HG03460 (cell line): ENCODE measurements around the gene SHROOM3.
A peak's percentile ranks its signal among the peaks of the same experiment; 100 is the strongest.

Source experiments
- ATAC-seq: cut with Tn5 transposase; IDR thresholded peaks from one replicate; pipeline ENCODE4 v1.9.1; 2021; ENCODE audit not compliant: unreplicated experiment

The SHROOM3 gene

GRCh38 chr4:76651616-76652015 is 216.6 kb downstream of the SHROOM3 start:
- no peak for ATAC-seq

GRCh38 chr4:76652389-76652788 is 217.4 kb downstream of the SHROOM3 start:
- no peak for ATAC-seq

- no peak for ATAC-seq
Measured at GRCh38 chr4:76654084-76654483, 219.1 kb downstream of the SHROOM3 start.

GRCh38 chr4:76654791-76655190 is 219.8 kb downstream of the SHROOM3 start:
- ATAC-seq = no peak

GRCh38 chr4:76655566-76656479 is 220.8 kb downstream of the SHROOM3 start:
- no peak for ATAC-seq

GRCh38 chr4:76657443-76657842 is 222.4 kb downstream of the SHROOM3 start:
- no peak for ATAC-seq

GRCh38 chr4:76658231-76659102 is 223.4 kb downstream of the SHROOM3 start:
- ATAC-seq = peak; percentile 59

- peak; percentile 19 for ATAC-seq
Measured at GRCh38 chr4:76659103-76659490, 224.1 kb downstream of the SHROOM3 start.

- ATAC-seq = no peak
Measured at GRCh38 chr4:76663824-76664223, 228.8 kb downstream of the SHROOM3 start.

GRCh38 chr4:76665153-76665552 is 230.1 kb downstream of the SHROOM3 start:
- ATAC-seq = no peak

GRCh38 chr4:76665721-76666120 is 230.7 kb downstream of the SHROOM3 start:
- no peak for ATAC-seq

- ATAC-seq = peak; percentile 71
Measured at GRCh38 chr4:76666944-76667532, 232.0 kb downstream of the SHROOM3 start.

GRCh38 chr4:76670631-76671030 is 235.6 kb downstream of the SHROOM3 start:
- ATAC-seq = no peak

- ATAC-seq = no peak
Measured at GRCh38 chr4:76673362-76673761, 238.3 kb downstream of the SHROOM3 start.

GRCh38 chr4:76674983-76675382 is 240.0 kb downstream of the SHROOM3 start:
- no peak for ATAC-seq

- no peak for ATAC-seq
Measured at GRCh38 chr4:76677571-76678326, 242.7 kb downstream of the SHROOM3 start.

- ATAC-seq = no peak
Measured at GRCh38 chr4:76679691-76680090, 244.7 kb downstream of the SHROOM3 start.

- no peak for ATAC-seq
Measured at GRCh38 chr4:76680952-76681351, 245.9 kb downstream of the SHROOM3 start.

- no peak for ATAC-seq
Measured at GRCh38 chr4:76681996-76682395, 247.0 kb downstream of the SHROOM3 start.

GRCh38 chr4:76683144-76683543 is 248.1 kb downstream of the SHROOM3 start:
- no peak for ATAC-seq
